Peyer's patch (tissue), 4 donors: ENCODE measurements around the gene RABGGTB. TPM values are rescaled to one million over a fixed set of nuclear protein-coding genes. Genes with fewer than 3 reads are reported as not detected.
A peak's percentile ranks its signal among the peaks of the same experiment; 100 is the strongest.
"Not testable (repeated sequence)": the region's sequence is repeated elsewhere in the genome, so short reads cannot be mapped to it uniquely, and the experiment has no call there.

Experiments used
- DNase-seq, 3 donors: peaks; one replicate each; pipeline ENCODE4 v3.0.0-alpha.2; 2017 to 2019
- H3K27ac ChIP-seq, 4 donors: fragments of 200-600 bp; sonication (generic); one replicate each; pipeline ENCODE4 v1.5.1; 2016 to 2019
- H3K27me3 ChIP-seq, 2 donors: fragments of 200-600 bp; sonication (generic); one replicate each; pipeline ENCODE4 v1.5.1; 2019
- H3K36me3 ChIP-seq, 3 donors: fragments of 200-600 bp; sonication (generic); one replicate each; pipeline ENCODE4 v1.5.1; 2016 to 2019
- H3K4me1 ChIP-seq, 4 donors: fragments of 200-600 bp; sonication (generic); one replicate each; pipeline ENCODE4 v1.5.1; 2016 to 2019
- H3K4me3 ChIP-seq, 4 donors: fragments of 200-600 bp; sonication (generic); 1 replicate in 3 of 4; 2 replicates in 1 of 4; pipeline ENCODE4 v1.5.1; 2016 to 2019; ENCODE audit warnings: mild to moderate bottlenecking in 1 of 4
- H3K9me3 ChIP-seq, 4 donors: fragments of 200-600 bp; sonication (generic); one replicate each; pipeline ENCODE4 v1.5.1; 2016 to 2019; ENCODE audit warnings: mild to moderate bottlenecking in 1 of 4
- POLR2A ChIP-seq, 2 donors: fragments of 450-650 bp; IDR thresholded peaks; one replicate each; pipeline ENCODE4 v1.5.1; 2017; ENCODE audit warnings: antibody characterized with exemption in 2 of 2, mild to moderate bottlenecking in 2 of 2, moderate library complexity in 2 of 2
- total RNA-seq, 4 donors: library from RNA; depleted of rRNA; stranded (reverse); fragments of >200 nt; gene quantifications; one replicate each; pipeline ENCODE4 v1.1.0, GENCODE V29; 2016
- TF ChIP-seq, protein P1 (sequence below), 6 experiments: fragments of 450-650 bp in 4 of 6; fragments of 200-600 bp in 2 of 6; sonication (generic) in 1 of 6; IDR thresholded peaks; one replicate each; pipeline ENCODE4 v1.5.1; 2017 to 2019; ENCODE audit warnings: antibody characterized with exemption in 6 of 6, mild to moderate bottlenecking in 3 of 6, moderate library complexity in 1 of 6

RABGGTB gene
- total RNA-seq, 4 donors from 2014 or later, result 50.8 to 67.7 (median 61.7) TPM

DNA sequence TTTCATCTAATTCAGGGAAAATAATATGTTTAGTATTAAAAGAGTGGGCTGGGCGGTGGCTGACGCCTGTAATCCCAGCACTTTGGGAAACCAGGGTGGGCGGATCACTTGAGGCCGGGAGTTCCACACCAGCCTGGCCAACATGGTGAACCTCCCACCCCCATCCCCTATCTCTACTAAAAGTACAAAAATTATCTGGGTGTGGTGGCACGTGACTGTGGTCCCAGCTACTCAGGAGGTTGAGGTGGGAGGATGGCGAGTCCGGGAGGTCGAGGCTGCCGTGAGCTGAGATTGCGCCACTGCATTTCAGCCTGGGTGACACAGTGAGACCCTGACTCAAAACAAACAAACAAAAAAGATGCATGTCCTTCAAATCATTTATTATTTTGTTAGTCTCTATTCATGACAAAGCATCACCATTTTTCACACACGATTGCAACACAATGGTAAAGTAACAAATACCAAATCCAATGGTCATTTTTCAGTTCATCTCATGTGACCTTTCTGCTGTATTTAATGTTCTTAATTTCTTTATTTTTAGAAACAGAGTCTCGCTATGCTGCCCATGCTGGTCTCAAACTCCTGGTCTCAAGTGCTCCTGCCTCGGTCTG is 11.7 kb downstream of the RABGGTB start:
- Histone ChIP-seq H3K27me3 (no peaks in the 10 kb centered on the region), H3K9me3 (no peaks in the 10 kb centered on the region), H3K4me3 (no peak overlapping the region), H3K27ac (no peak overlapping the region), H3K36me3 (peaks cover 0 to 41% (median 0%) of the 10 kb centered on the region in 3 donors), H3K4me1 (no peaks in the 10 kb centered on the region)
- TF ChIP-seq, protein P1, sequence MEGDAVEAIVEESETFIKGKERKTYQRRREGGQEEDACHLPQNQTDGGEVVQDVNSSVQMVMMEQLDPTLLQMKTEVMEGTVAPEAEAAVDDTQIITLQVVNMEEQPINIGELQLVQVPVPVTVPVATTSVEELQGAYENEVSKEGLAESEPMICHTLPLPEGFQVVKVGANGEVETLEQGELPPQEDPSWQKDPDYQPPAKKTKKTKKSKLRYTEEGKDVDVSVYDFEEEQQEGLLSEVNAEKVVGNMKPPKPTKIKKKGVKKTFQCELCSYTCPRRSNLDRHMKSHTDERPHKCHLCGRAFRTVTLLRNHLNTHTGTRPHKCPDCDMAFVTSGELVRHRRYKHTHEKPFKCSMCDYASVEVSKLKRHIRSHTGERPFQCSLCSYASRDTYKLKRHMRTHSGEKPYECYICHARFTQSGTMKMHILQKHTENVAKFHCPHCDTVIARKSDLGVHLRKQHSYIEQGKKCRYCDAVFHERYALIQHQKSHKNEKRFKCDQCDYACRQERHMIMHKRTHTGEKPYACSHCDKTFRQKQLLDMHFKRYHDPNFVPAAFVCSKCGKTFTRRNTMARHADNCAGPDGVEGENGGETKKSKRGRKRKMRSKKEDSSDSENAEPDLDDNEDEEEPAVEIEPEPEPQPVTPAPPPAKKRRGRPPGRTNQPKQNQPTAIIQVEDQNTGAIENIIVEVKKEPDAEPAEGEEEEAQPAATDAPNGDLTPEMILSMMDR (IDR thresholded peaks at IDR 0.05), result no peak
- no peak for TF ChIP-seq POLR2A (IDR thresholded peaks at IDR 0.05)
- DNase-seq, result no peak

- not testable (repeated sequence) for H3K27ac ChIP-seq, H3K9me3 ChIP-seq, H3K27me3 ChIP-seq, H3K4me3 ChIP-seq, H3K4me1 ChIP-seq, H3K36me3 ChIP-seq, DNase-seq
These were observed 15.4 kb downstream of the RABGGTB start for GRCh38 chr1:75801480-75801879.

DNA sequence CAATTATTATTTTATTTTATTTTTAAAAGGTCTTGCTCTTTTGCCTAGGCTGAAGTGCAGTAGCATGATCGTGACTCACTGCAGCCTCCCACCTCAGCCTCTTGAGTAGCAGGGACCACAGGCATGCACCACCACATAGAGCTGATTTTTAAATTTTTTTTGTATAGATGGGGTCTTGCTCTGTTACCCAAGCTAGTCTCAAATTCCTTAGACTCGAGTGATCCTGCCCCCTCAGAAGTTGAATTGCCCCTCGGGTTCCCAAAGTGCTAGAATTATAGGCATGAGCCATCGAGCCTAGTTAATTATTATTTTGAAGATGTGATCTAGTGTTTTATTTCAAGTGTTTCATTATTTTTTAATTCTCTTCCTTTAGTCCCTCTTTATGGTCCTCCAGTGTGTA is 22.9 kb downstream of the RABGGTB start:
- Histone ChIP-seq H3K4me1 (no peaks in the 10 kb centered on the region), H3K9me3 (no peaks in the 10 kb centered on the region), H3K4me3 (no peak overlapping the region), H3K36me3 (no peaks in the 10 kb centered on the region), H3K27ac (no peak overlapping the region), H3K27me3 (no peaks in the 10 kb centered on the region)
- TF ChIP-seq POLR2A (IDR thresholded peaks at IDR 0.05), result no peak
- TF ChIP-seq, protein P1 (IDR thresholded peaks at IDR 0.05), result no peak
- no peak for DNase-seq

GRCh38 chr1:75810113-75810512 is 24.1 kb downstream of the RABGGTB start:
- H3K9me3 ChIP-seq, H3K4me3 ChIP-seq, H3K36me3 ChIP-seq, H3K27me3 ChIP-seq, H3K4me1 ChIP-seq, H3K27ac ChIP-seq: not testable (repeated sequence)
- DNase-seq, result peak in 1 of 3 donors; percentile 69

DNA sequence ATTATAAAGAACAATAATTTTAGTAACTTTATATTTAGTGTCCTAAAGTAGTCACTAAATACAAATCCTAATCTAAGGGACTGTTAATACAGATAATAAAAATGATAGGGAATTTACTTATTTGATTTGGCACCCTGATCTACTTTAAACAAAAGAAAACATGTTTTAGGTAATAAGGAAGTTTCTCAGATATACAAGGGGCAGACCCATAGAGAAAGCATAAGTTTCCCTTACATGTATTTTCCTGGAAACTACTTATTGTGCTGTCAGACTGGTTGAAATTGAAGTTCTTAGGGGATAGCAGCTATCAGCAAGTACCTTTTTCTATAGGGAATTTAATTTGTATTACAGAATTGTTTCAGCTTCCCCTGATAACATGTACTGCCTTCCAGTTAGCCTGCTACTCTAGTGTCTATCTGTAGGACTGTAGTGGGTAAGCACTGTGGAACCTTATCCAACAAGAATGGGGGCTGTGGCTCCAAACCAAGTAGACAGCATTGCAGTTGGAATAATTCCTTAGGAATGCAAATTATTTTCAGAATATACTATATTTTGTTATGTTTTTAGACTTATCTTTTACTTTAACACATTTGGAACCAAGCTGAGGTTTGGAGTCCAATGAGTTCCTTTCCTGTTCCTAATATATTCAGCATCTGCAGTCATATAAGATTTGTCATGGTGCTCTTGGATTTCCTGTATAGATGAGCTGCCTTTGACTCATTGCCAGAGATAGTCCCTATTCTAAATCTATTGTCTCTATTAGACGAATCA is 25.3 kb downstream of the RABGGTB start:
- no peak overlapping the region for H3K27ac ChIP-seq
- TF ChIP-seq POLR2A (IDR thresholded peaks at IDR 0.05), result no peak
- TF ChIP-seq, protein P1 (IDR thresholded peaks at IDR 0.05), result no peak
- no peak for DNase-seq
- no peak overlapping the region for H3K4me3 ChIP-seq
- H3K27me3 ChIP-seq, result no peaks in the 10 kb centered on the region
- no peaks in the 10 kb centered on the region for H3K4me1 ChIP-seq
- no peaks in the 10 kb centered on the region for H3K9me3 ChIP-seq
- H3K36me3 ChIP-seq, result no peaks in the 10 kb centered on the region

GRCh38 chr1:75812065-75812464 is 26.0 kb downstream of the RABGGTB start:
- Histone ChIP-seq H3K9me3 (no peaks in the 10 kb centered on the region), H3K27me3 (no peaks in the 10 kb centered on the region), H3K36me3 (no peaks in the 10 kb centered on the region), H3K4me3 (no peak overlapping the region), H3K27ac (no peak overlapping the region), H3K4me1 (no peaks in the 10 kb centered on the region)
- TF ChIP-seq, protein P1 (IDR thresholded peaks at IDR 0.05), result no peak
- TF ChIP-seq POLR2A (IDR thresholded peaks at IDR 0.05), result no peak
- DNase-seq, result no peak

DNA sequence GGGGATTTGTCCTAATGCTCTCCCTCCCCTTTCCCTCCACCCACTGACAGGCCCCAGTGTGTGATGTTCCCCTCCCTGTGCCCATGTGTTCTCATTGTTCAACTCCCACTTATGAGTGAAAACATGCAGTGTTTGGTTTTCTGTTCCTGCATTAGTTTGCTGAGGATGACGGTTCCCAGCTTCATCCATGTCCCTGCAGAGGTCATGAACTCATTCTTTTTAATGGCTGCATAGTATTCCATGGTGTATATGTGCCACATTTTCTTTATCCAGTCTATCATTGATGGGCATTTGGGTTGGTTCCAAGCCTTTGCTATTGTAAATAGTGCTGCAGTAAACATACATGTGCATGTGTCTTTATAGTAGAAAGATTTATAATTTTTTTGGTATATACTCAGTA is 37.5 kb downstream of the RABGGTB start:
- not testable (repeated sequence) for H3K27ac ChIP-seq, H3K9me3 ChIP-seq, H3K36me3 ChIP-seq, H3K27me3 ChIP-seq, H3K4me1 ChIP-seq, DNase-seq, H3K4me3 ChIP-seq
